ENCODE results near the gene PPP1R12B. TPM values are rescaled to one million over a fixed set of nuclear protein-coding genes. Genes with fewer than 3 reads are reported as not detected.
"Not testable (repeated sequence)": the region's sequence is repeated elsewhere in the genome, so short reads cannot be mapped to it uniquely, and the experiment has no call there.

PPP1R12B gene
- total RNA-seq, 1 experiment from 2014 or later, result 13.1 TPM

- H3K36me3 ChIP-seq (ENCODE audit: control insufficient read depth, insufficient read depth, low read length), result no peaks in the 10 kb centered on the region
- no peaks in the 10 kb centered on the region for H3K9me3 ChIP-seq (ENCODE audit: control insufficient read depth, insufficient read depth, low read depth, low read length)
- H3K4me3 ChIP-seq (ENCODE audit: low read depth in 2 of 2, low read length in 2 of 2), result no peak overlapping the region
- in situ Hi-C loops (cut with HindIII; ENCODE audit: low pct_unique_long_range_greater_than_20kb, low sequenced_read_pairs), result no loop called here
- H3K4me1 ChIP-seq (ENCODE audit: control insufficient read depth, insufficient read depth, low read length), result no peaks in the 10 kb centered on the region; the same call in none of the 2 replicates
- TF ChIP-seq POLR2AphosphoS5 (IDR thresholded peaks at IDR 0.05; ENCODE audit: low read depth, low read length) (no peak), CTCF (IDR thresholded peaks at IDR 0.05) (no peak), SIN3A (IDR thresholded peaks at IDR 0.05; ENCODE audit: borderline replicate concordance, insufficient read depth, low read depth, low read length) (no peak)
- no peak overlapping the region for H3K27ac ChIP-seq (ENCODE audit: low read length)
- H3K27me3 ChIP-seq (ENCODE audit: control insufficient read depth, insufficient read depth, low read length), result no peaks in the 10 kb centered on the region
- intact Hi-C loops (cut with micrococcal nuclease; ENCODE audit: unreplicated experiment), result no loop called here
- ChIA-PET POLR2A (no interaction called here), CTCF (no interaction called here)
- no peak for DNase-seq (ENCODE audit: low read depth, low spot score)
- no TSS peak for BruUV-seq (replicated peaks)
- peak; percentile 56; the same call in 1 of the 2 replicates for ATAC-seq
These were observed 205.1 kb downstream of the PPP1R12B start for GRCh38 chr1:202553560-202554038.

GRCh38 chr1:202554619-202555018, 206.1 kb downstream of the PPP1R12B start:
- H3K36me3 ChIP-seq (ENCODE audit: control insufficient read depth, insufficient read depth, low read length); DNase-seq (ENCODE audit: low read depth, low spot score); H3K4me1 ChIP-seq (ENCODE audit: control insufficient read depth, insufficient read depth, low read length); H3K4me3 ChIP-seq (ENCODE audit: low read depth in 2 of 2, low read length in 2 of 2); BruUV-seq (replicated peaks); CTCF ChIA-PET; intact Hi-C loops (cut with micrococcal nuclease; ENCODE audit: unreplicated experiment); H3K27ac ChIP-seq (ENCODE audit: low read length); H3K27me3 ChIP-seq (ENCODE audit: control insufficient read depth, insufficient read depth, low read length); H3K9me3 ChIP-seq (ENCODE audit: control insufficient read depth, insufficient read depth, low read depth, low read length); in situ Hi-C loops (cut with HindIII; ENCODE audit: low pct_unique_long_range_greater_than_20kb, low sequenced_read_pairs): not testable (repeated sequence)
- POLR2A ChIA-PET, result interaction anchor here (0.6 kb wide), 1 partner anchor 466 kb away, joined by 7 read pairs; no protein-coding TSS in a partner anchor
- TF ChIP-seq TCF7L2 (IDR thresholded peaks at IDR 0.05; ENCODE audit: low read depth, low read length), result peak; percentile 39; the same call in 1 of the 2 replicates
- peak; percentile 63; the same call in 1 of the 2 replicates for ATAC-seq

DNA sequence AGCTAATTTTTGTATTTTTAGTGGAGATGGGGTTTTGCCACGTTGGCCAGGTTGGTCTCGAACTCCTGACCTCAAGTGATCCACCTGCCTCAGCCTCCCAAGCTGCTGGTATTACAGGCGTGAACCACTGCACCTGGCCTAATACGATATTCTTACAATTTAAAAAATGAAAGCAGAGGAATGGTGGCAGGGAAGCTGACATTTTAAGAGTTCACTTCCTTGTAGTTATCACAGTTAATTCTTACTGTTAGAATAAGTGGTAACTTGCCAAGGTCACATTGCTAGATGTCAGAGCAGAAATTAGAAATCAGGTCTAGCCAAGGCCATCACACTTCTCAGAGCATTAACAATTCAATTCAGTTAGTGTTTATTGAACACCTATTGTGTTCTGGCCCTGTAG, 207.5 kb downstream of the PPP1R12B start:
- H3K4me3 ChIP-seq (ENCODE audit: low read depth in 2 of 2, low read length in 2 of 2); in situ Hi-C loops (cut with HindIII; ENCODE audit: low pct_unique_long_range_greater_than_20kb, low sequenced_read_pairs); H3K36me3 ChIP-seq (ENCODE audit: control insufficient read depth, insufficient read depth, low read length); H3K27me3 ChIP-seq (ENCODE audit: control insufficient read depth, insufficient read depth, low read length); BruUV-seq (replicated peaks); H3K4me1 ChIP-seq (ENCODE audit: control insufficient read depth, insufficient read depth, low read length); CTCF ChIA-PET; intact Hi-C loops (cut with micrococcal nuclease; ENCODE audit: unreplicated experiment); H3K9me3 ChIP-seq (ENCODE audit: control insufficient read depth, insufficient read depth, low read depth, low read length); DNase-seq (ENCODE audit: low read depth, low spot score); ATAC-seq; H3K27ac ChIP-seq (ENCODE audit: low read length): not testable (repeated sequence)
- POLR2A ChIA-PET, result interaction anchor here (0.6 to 0.7 kb wide), 2 partner anchors 381 to 405 kb away, joined by 3 to 9 read pairs; no protein-coding TSS in a partner anchor

DNA sequence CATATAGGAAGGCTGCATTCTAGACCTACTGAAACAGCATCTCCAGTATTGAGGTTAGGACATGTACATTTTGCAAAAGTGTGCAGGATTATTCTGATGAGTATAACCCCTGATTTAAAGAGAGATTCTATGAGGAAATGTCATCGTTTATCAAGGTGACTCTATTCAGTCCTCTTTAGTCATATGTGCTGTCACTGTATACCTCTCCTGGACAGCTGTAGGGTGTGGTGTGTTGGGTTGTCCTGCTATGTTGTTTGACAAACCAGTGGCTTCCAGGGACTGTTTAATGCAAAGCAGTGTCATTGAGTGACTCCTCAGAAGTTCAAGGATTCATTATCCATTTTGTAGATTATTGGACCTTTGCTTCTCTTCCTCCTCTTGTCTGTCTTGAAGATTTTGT, 209.2 kb downstream of the PPP1R12B start:
- H3K27ac ChIP-seq (ENCODE audit: low read length); H3K36me3 ChIP-seq (ENCODE audit: control insufficient read depth, insufficient read depth, low read length); POLR2A ChIA-PET; ATAC-seq; H3K27me3 ChIP-seq (ENCODE audit: control insufficient read depth, insufficient read depth, low read length); DNase-seq (ENCODE audit: low read depth, low spot score); in situ Hi-C loops (cut with HindIII; ENCODE audit: low pct_unique_long_range_greater_than_20kb, low sequenced_read_pairs); intact Hi-C loops (cut with micrococcal nuclease; ENCODE audit: unreplicated experiment); H3K4me3 ChIP-seq (ENCODE audit: low read depth in 2 of 2, low read length in 2 of 2); H3K4me1 ChIP-seq (ENCODE audit: control insufficient read depth, insufficient read depth, low read length); H3K9me3 ChIP-seq (ENCODE audit: control insufficient read depth, insufficient read depth, low read depth, low read length); CTCF ChIA-PET; BruUV-seq (replicated peaks): not testable (repeated sequence)

Data from Panc1 (cell line).